Astrocyte (in vitro differentiated cells and primary cell): ENCODE data around the gene GAS2L1. TPM values are rescaled to one million over a fixed set of nuclear protein-coding genes. Genes with fewer than 3 reads are reported as not detected.

Experiments
- DNase-seq: peaks from one replicate; pipeline ENCODE4 v3.0.0-alpha.2; 2010; ENCODE audit warnings: low read depth
- FAIRE-seq: peaks from 2 replicates; lab custom pipeline; 2011; peaks lifted over from hg19 to GRCh38; lab: Jason Lieb, UNC
- H2AFZ ChIP-seq: 2 replicates; pipeline ENCODE4 v1.6.0; 2012; ENCODE audit warnings: low read depth, low read length, inconsistent platforms
- H3K27ac ChIP-seq: 2 replicates; pipeline ENCODE4 v1.5.1; 2011; ENCODE audit warnings: low read depth, low read length, inconsistent platforms
- H3K27me3 ChIP-seq: 2 replicates; pipeline ENCODE4 v1.6.0; 2011; ENCODE audit warnings: low read length, inconsistent platforms; ENCODE audit not compliant: insufficient read depth
- H3K36me3 ChIP-seq: 2 replicates; pipeline ENCODE4 v1.5.1; 2011; ENCODE audit warnings: low read length, inconsistent platforms; ENCODE audit not compliant: insufficient read depth
- H3K4me1 ChIP-seq: 2 replicates; pipeline ENCODE4 v1.5.1; 2011; ENCODE audit warnings: low read length, inconsistent platforms; ENCODE audit not compliant: insufficient read depth
- H3K4me2 ChIP-seq: 2 replicates; pipeline ENCODE4 v1.6.0; 2012; ENCODE audit warnings: low read length, inconsistent platforms
- H3K4me3 ChIP-seq: 2 replicates; pipeline ENCODE4 v1.5.1; 2011; ENCODE audit warnings: low read depth, mild to moderate bottlenecking, low read length, inconsistent platforms; ENCODE audit not compliant: insufficient read depth
- H3K79me2 ChIP-seq: 2 replicates; pipeline ENCODE4 v1.6.0; 2012; ENCODE audit warnings: mild to moderate bottlenecking, low read length, inconsistent platforms; ENCODE audit not compliant: insufficient read depth
- H3K9ac ChIP-seq: 2 replicates; pipeline ENCODE4 v1.6.0; 2012; ENCODE audit warnings: mild to moderate bottlenecking, low read length, inconsistent platforms
- H3K9me3 ChIP-seq: 2 replicates; pipeline ENCODE4 v1.5.1; 2012; ENCODE audit warnings: low read depth, mild to moderate bottlenecking, low read length, inconsistent platforms; ENCODE audit not compliant: insufficient read depth
- H4K20me1 ChIP-seq: 2 replicates; pipeline ENCODE4 v1.6.0; 2012; ENCODE audit warnings: low read length, inconsistent platforms; ENCODE audit not compliant: insufficient read depth
- H3K27ac Mint-ChIP-seq: one replicate; pipeline ENCODE4 v1.8.0; 2021; ENCODE audit warnings: mild to moderate bottlenecking, mixed read lengths; ENCODE audit not compliant: unreplicated experiment
- H3K27me3 Mint-ChIP-seq: one replicate; pipeline ENCODE4 v1.8.0; 2021; ENCODE audit warnings: low read depth, mixed read lengths; ENCODE audit not compliant: unreplicated experiment
- H3K36me3 Mint-ChIP-seq: one replicate; pipeline ENCODE4 v1.8.0; 2021; ENCODE audit warnings: low read depth, mixed read lengths; ENCODE audit not compliant: unreplicated experiment
- H3K4me1 Mint-ChIP-seq: one replicate; pipeline ENCODE4 v1.8.0; 2021; ENCODE audit warnings: low read depth, mixed read lengths; ENCODE audit not compliant: unreplicated experiment
- H3K4me3 Mint-ChIP-seq: one replicate; pipeline ENCODE4 v1.8.0; 2021; ENCODE audit warnings: mild to moderate bottlenecking, moderate library complexity, mixed read lengths; ENCODE audit not compliant: unreplicated experiment
- H3K9me3 Mint-ChIP-seq: one replicate; pipeline ENCODE4 v1.8.0; 2021; ENCODE audit warnings: mild to moderate bottlenecking, mixed read lengths; ENCODE audit not compliant: unreplicated experiment
- CTCF ChIP-seq: IDR thresholded peaks from 2 replicates; pipeline ENCODE4 v1.5.1; 2011; ENCODE audit warnings: low read depth, mild to moderate bottlenecking, inconsistent platforms, low read length, moderate library complexity; ENCODE audit not compliant: insufficient read depth
- EZH2 ChIP-seq: IDR thresholded peaks from 2 replicates; pipeline ENCODE4 v1.6.1; 2012; ENCODE audit warnings: mild to moderate bottlenecking, low read length, inconsistent platforms; ENCODE audit not compliant: insufficient read depth
- total RNA-seq: library from RNA; stranded (reverse); gene quantifications from 2 replicates; pipeline ENCODE4 v1.2.1, GENCODE V29; 2021

GAS2L1 gene
- total RNA-seq, 1 donor from 2014 or later = 24.3 TPM

DNA sequence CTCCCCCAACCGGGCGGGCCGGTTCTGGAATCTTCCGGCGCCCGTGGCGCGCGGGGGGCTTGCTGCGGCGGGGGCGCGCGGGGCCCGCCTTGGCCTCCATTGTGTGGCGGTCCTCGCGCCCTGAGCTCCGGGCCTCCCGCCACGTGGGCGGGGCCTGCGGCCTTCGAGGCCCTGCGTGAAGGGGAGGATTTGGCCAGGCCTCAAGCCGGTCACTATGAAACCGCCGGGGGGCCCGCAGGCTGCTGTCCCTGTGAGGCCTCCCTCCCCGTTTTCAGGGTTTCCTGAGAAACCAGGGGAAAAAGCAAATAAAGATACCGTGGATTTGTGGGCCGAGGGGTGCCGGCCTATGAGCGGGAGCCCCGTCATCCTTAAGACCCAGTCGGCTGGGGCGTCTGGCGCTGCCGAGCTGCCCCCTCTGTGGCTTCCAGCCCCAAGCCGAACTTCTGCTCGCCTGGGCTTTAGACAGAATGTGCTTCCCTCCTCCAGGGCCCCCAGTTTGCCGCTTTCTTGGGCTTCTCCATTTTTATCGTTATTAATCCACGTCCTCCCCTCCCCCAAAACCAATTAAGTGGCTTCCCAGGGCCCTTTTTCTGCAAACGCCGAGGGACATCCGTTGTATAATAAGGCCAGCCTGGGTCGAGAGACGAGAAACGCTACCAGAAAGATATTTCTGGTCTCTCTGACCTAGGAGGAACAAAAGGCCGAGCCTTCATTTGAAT is 37.8 kb upstream of the GAS2L1 start:
- Histone ChIP-seq H3K27me3 (no peaks in the 10 kb centered on the region), H3K4me2 (peak overlapping the region; percentile 89), H3K4me1 (peaks cover 38% of the 10 kb centered on the region), H3K79me2 (peaks cover 80% of the 10 kb centered on the region), H3K4me3 (peak overlapping the region; percentile 98), H2AFZ (peak overlapping the region; percentile 99), H3K9ac (peak overlapping the region; percentile 100), H3K9me3 (no peaks in the 10 kb centered on the region), H3K27ac (peak overlapping the region; percentile 100), H3K36me3 (peaks cover 29% of the 10 kb centered on the region), H4K20me1 (peaks cover 52% of the 10 kb centered on the region)
- FAIRE-seq = no peak
- peaks cover 41% of the 10 kb centered on the region for H3K4me1 Mint-ChIP-seq
- H3K27ac Mint-ChIP-seq = peak overlapping the region; percentile 99
- peaks cover 8% of the 10 kb centered on the region for H3K36me3 Mint-ChIP-seq
- H3K4me3 Mint-ChIP-seq = peak overlapping the region; percentile 95
- DNase-seq = peak; percentile 47
- H3K27me3 Mint-ChIP-seq = no peaks in the 10 kb centered on the region
- TF ChIP-seq EZH2 (no peak), CTCF (no peak)
- no peaks in the 10 kb centered on the region for H3K9me3 Mint-ChIP-seq

DNA sequence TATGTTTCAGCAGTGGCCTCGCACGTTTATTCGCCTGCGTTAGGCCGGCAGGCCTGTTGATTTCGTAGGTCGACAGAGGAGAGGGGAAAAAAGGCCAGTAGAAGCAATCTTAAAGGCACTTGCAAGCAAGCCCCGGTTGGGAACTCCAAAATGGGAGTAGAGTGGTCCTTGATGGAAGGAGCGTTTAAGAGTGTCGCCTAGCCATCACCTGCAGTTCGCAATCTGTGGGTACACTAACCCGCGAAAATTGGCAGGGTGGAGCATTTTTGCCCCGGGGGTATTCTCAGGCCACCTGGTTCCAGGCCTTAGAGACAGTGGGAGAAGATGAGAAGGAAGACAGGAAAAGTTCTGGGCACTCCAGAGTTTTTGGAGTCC is 37.2 kb upstream of the GAS2L1 start:
- Histone ChIP-seq H3K9me3 (no peaks in the 10 kb centered on the region), H3K27me3 (no peaks in the 10 kb centered on the region), H3K4me2 (peak overlapping the region; percentile 89), H4K20me1 (peaks cover 58% of the 10 kb centered on the region), H3K36me3 (peaks cover 35% of the 10 kb centered on the region), H3K4me1 (peaks cover 38% of the 10 kb centered on the region), H3K4me3 (peak overlapping the region; percentile 98), H3K27ac (peak overlapping the region; percentile 100), H2AFZ (no peak overlapping the region), H3K79me2 (peaks cover 86% of the 10 kb centered on the region), H3K9ac (peak overlapping the region; percentile 100)
- no peaks in the 10 kb centered on the region for H3K9me3 Mint-ChIP-seq
- peak overlapping the region; percentile 95 for H3K4me3 Mint-ChIP-seq
- no peak for TF ChIP-seq CTCF
- no peak for TF ChIP-seq EZH2
- no peak for FAIRE-seq
- peak overlapping the region; percentile 96 for H3K27ac Mint-ChIP-seq
- no peaks in the 10 kb centered on the region for H3K27me3 Mint-ChIP-seq
- peaks cover 43% of the 10 kb centered on the region for H3K4me1 Mint-ChIP-seq
- H3K36me3 Mint-ChIP-seq = peaks cover 10% of the 10 kb centered on the region
- DNase-seq = no peak
